Astrocyte (in vitro differentiated cells and primary cell): ENCODE data around the gene DHX58. TPM values are rescaled to one million over a fixed set of nuclear protein-coding genes. Genes with fewer than 3 reads are reported as not detected.

Experiments
- DNase-seq: peaks from one replicate; pipeline ENCODE4 v3.0.0-alpha.2; 2010; ENCODE audit warnings: low read depth
- FAIRE-seq: peaks from 2 replicates; lab custom pipeline; 2011; peaks lifted over from hg19 to GRCh38; lab: Jason Lieb, UNC
- H2AFZ ChIP-seq: 2 replicates; pipeline ENCODE4 v1.6.0; 2012; ENCODE audit warnings: low read depth, low read length, inconsistent platforms
- H3K27ac ChIP-seq: 2 replicates; pipeline ENCODE4 v1.5.1; 2011; ENCODE audit warnings: low read depth, low read length, inconsistent platforms
- H3K27me3 ChIP-seq: 2 replicates; pipeline ENCODE4 v1.6.0; 2011; ENCODE audit warnings: low read length, inconsistent platforms; ENCODE audit not compliant: insufficient read depth
- H3K36me3 ChIP-seq: 2 replicates; pipeline ENCODE4 v1.5.1; 2011; ENCODE audit warnings: low read length, inconsistent platforms; ENCODE audit not compliant: insufficient read depth
- H3K4me1 ChIP-seq: 2 replicates; pipeline ENCODE4 v1.5.1; 2011; ENCODE audit warnings: low read length, inconsistent platforms; ENCODE audit not compliant: insufficient read depth
- H3K4me2 ChIP-seq: 2 replicates; pipeline ENCODE4 v1.6.0; 2012; ENCODE audit warnings: low read length, inconsistent platforms
- H3K4me3 ChIP-seq: 2 replicates; pipeline ENCODE4 v1.5.1; 2011; ENCODE audit warnings: low read depth, mild to moderate bottlenecking, low read length, inconsistent platforms; ENCODE audit not compliant: insufficient read depth
- H3K79me2 ChIP-seq: 2 replicates; pipeline ENCODE4 v1.6.0; 2012; ENCODE audit warnings: mild to moderate bottlenecking, low read length, inconsistent platforms; ENCODE audit not compliant: insufficient read depth
- H3K9ac ChIP-seq: 2 replicates; pipeline ENCODE4 v1.6.0; 2012; ENCODE audit warnings: mild to moderate bottlenecking, low read length, inconsistent platforms
- H3K9me3 ChIP-seq: 2 replicates; pipeline ENCODE4 v1.5.1; 2012; ENCODE audit warnings: low read depth, mild to moderate bottlenecking, low read length, inconsistent platforms; ENCODE audit not compliant: insufficient read depth
- H4K20me1 ChIP-seq: 2 replicates; pipeline ENCODE4 v1.6.0; 2012; ENCODE audit warnings: low read length, inconsistent platforms; ENCODE audit not compliant: insufficient read depth
- H3K27ac Mint-ChIP-seq: one replicate; pipeline ENCODE4 v1.8.0; 2021; ENCODE audit warnings: mild to moderate bottlenecking, mixed read lengths; ENCODE audit not compliant: unreplicated experiment
- H3K27me3 Mint-ChIP-seq: one replicate; pipeline ENCODE4 v1.8.0; 2021; ENCODE audit warnings: low read depth, mixed read lengths; ENCODE audit not compliant: unreplicated experiment
- H3K36me3 Mint-ChIP-seq: one replicate; pipeline ENCODE4 v1.8.0; 2021; ENCODE audit warnings: low read depth, mixed read lengths; ENCODE audit not compliant: unreplicated experiment
- H3K4me1 Mint-ChIP-seq: one replicate; pipeline ENCODE4 v1.8.0; 2021; ENCODE audit warnings: low read depth, mixed read lengths; ENCODE audit not compliant: unreplicated experiment
- H3K4me3 Mint-ChIP-seq: one replicate; pipeline ENCODE4 v1.8.0; 2021; ENCODE audit warnings: mild to moderate bottlenecking, moderate library complexity, mixed read lengths; ENCODE audit not compliant: unreplicated experiment
- H3K9me3 Mint-ChIP-seq: one replicate; pipeline ENCODE4 v1.8.0; 2021; ENCODE audit warnings: mild to moderate bottlenecking, mixed read lengths; ENCODE audit not compliant: unreplicated experiment
- EZH2 ChIP-seq: IDR thresholded peaks from 2 replicates; pipeline ENCODE4 v1.6.1; 2012; ENCODE audit warnings: mild to moderate bottlenecking, low read length, inconsistent platforms; ENCODE audit not compliant: insufficient read depth
- total RNA-seq: library from RNA; stranded (reverse); gene quantifications from 2 replicates; pipeline ENCODE4 v1.2.1, GENCODE V29; 2021
- TF ChIP-seq, protein P1 (sequence below): IDR thresholded peaks from 2 replicates; pipeline ENCODE4 v1.5.1; 2011; ENCODE audit warnings: low read depth, mild to moderate bottlenecking, inconsistent platforms, low read length, moderate library complexity; ENCODE audit not compliant: insufficient read depth

DHX58 gene
- total RNA-seq, 1 donor from 2014 or later: 5.4 TPM

DNA sequence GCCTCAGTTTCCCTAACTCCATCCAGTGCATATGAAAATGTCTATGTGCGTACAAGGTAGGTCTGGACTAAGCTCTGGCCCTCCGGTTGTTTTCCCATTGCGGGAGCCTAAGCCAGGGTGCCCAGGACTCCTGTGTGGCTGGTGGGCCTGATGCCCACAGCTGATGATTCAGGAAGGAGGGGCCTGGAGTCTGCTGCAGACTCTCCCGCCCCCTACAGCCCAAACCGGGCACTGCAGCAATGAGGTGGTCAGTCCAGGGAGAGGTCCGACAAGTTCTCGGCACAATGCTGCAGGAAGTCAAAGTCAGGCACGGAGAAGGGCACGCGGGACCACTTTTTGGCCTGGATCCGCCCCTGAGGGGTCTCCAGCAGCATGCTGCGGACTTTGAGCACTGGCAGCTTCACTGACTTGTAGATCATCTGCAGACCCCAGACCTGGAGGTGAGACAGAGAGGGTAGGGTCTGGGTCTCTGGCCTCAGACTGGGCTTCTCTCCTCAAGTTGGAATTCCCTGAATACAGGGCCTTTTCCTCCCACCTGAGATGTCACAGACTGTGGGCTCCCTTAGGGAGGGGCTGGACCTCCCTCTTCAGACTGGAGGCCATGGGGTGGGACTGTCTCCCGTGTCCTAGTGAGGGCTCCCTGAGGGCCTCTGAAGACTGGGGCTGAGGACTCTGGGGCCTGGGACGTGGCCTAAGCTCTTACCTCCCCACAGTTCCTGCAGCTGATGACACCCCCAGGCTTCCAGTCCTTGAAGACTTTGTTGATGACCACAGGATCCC is 10.8 kb downstream of the DHX58 start:
- peak; percentile 22 for DNase-seq

DNA sequence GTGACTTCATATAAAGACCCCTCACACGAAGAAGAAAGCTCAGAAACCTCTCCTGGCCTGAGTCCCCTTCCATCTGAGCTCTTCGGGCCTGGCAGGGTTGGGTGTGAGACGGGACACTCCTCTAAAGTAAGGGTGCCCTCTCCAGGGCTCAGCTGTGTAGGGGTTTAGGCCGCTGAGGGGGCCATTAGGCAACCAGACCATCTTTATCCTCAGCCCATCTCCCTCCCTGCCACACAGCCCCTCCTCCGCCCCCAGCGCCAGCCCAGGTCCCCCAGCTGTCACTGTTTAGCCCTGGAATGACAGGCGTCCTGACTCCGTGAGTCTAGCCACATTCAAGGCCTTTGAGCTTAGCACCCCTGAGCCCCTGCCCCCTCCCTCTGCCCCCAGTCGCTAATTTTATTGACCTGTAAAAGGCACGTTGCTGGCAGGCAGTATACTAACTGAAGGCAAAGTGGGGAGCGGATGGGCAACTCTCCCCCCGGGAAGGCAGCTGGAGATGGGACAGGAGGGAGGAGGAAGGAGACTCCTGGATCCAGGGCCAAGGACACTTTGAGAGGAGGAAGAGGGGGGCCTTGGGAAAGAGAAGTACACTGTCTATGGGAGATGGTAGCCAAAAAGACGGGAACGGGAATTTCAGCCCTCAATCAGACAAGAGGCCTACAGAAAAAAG is 13.6 kb downstream of the DHX58 start:
- FAIRE-seq: no peak
- no peak overlapping the region for H3K4me2 ChIP-seq

More for the DNA sequence above, 10.8 kb downstream of the DHX58 start:
- peaks cover 46% of the 10 kb centered on the region for H3K27me3 Mint-ChIP-seq
- H3K9me3 ChIP-seq: no peaks in the 10 kb centered on the region
- peaks cover 7% of the 10 kb centered on the region for H3K36me3 Mint-ChIP-seq
- no peak for TF ChIP-seq EZH2
- TF ChIP-seq, protein P1, sequence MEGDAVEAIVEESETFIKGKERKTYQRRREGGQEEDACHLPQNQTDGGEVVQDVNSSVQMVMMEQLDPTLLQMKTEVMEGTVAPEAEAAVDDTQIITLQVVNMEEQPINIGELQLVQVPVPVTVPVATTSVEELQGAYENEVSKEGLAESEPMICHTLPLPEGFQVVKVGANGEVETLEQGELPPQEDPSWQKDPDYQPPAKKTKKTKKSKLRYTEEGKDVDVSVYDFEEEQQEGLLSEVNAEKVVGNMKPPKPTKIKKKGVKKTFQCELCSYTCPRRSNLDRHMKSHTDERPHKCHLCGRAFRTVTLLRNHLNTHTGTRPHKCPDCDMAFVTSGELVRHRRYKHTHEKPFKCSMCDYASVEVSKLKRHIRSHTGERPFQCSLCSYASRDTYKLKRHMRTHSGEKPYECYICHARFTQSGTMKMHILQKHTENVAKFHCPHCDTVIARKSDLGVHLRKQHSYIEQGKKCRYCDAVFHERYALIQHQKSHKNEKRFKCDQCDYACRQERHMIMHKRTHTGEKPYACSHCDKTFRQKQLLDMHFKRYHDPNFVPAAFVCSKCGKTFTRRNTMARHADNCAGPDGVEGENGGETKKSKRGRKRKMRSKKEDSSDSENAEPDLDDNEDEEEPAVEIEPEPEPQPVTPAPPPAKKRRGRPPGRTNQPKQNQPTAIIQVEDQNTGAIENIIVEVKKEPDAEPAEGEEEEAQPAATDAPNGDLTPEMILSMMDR: peak; percentile 83
- H3K4me3 Mint-ChIP-seq: peak overlapping the region; percentile 14
- H3K4me3 ChIP-seq: no peak overlapping the region
- no peaks in the 10 kb centered on the region for H3K79me2 ChIP-seq
- H3K9me3 Mint-ChIP-seq: no peaks in the 10 kb centered on the region
- no peak overlapping the region for H3K27ac Mint-ChIP-seq
- H3K9ac ChIP-seq: peak overlapping the region; percentile 18
- peaks cover 18% of the 10 kb centered on the region for H3K27me3 ChIP-seq
- H2AFZ ChIP-seq: peak overlapping the region; percentile 67
- H3K36me3 ChIP-seq: no peaks in the 10 kb centered on the region
- no peak for FAIRE-seq
- H3K4me1 Mint-ChIP-seq: no peaks in the 10 kb centered on the region
- H4K20me1 ChIP-seq: no peaks in the 10 kb centered on the region
- peak overlapping the region; percentile 43 for H3K4me2 ChIP-seq
- H3K4me1 ChIP-seq: no peaks in the 10 kb centered on the region
- no peak overlapping the region for H3K27ac ChIP-seq

More for the DNA sequence above, 13.6 kb downstream of the DHX58 start:
- DNase-seq: no peak
- Histone ChIP-seq H4K20me1 (no peaks in the 10 kb centered on the region), H2AFZ (no peak overlapping the region), H3K4me3 (no peak overlapping the region), H3K36me3 (no peaks in the 10 kb centered on the region), H3K27me3 (peaks cover 24% of the 10 kb centered on the region), H3K27ac (no peak overlapping the region), H3K9me3 (no peaks in the 10 kb centered on the region), H3K4me1 (no peaks in the 10 kb centered on the region), H3K79me2 (no peaks in the 10 kb centered on the region), H3K9ac (no peak overlapping the region)
- peak overlapping the region; percentile 40 for H3K4me3 Mint-ChIP-seq
- no peak for TF ChIP-seq EZH2
- TF ChIP-seq, protein P1: no peak
- no peaks in the 10 kb centered on the region for H3K36me3 Mint-ChIP-seq
- no peaks in the 10 kb centered on the region for H3K4me1 Mint-ChIP-seq
- H3K27me3 Mint-ChIP-seq: peaks cover 57% of the 10 kb centered on the region
- H3K27ac Mint-ChIP-seq: no peak overlapping the region
- no peaks in the 10 kb centered on the region for H3K9me3 Mint-ChIP-seq
